Stimulated activated naive CD8-positive, alpha-beta T cell treated with anti-CD3 and anti-CD28 coated beads, Interleukin-15, Interleukin-2, amounts not matched to agents 100 ng/mL and 50 ng/mL, for 24 hours (primary cell): ENCODE measurements around the gene RAB44.
A peak's percentile ranks its signal among the peaks of the same experiment; 100 is the strongest.

Source experiments
- H3K27ac Mint-ChIP-seq: one replicate; pipeline ENCODE4 v1.8.0; 2021; ENCODE audit warnings: mild to moderate bottlenecking, mixed read lengths
- H3K27me3 Mint-ChIP-seq: one replicate; pipeline ENCODE4 v1.8.0; 2021; ENCODE audit warnings: mixed read lengths
- H3K36me3 Mint-ChIP-seq: one replicate; pipeline ENCODE4 v1.8.0; 2021; ENCODE audit warnings: low read depth, mixed read lengths
- H3K4me1 Mint-ChIP-seq: one replicate; pipeline ENCODE4 v1.8.0; 2021; ENCODE audit warnings: low read depth, mixed read lengths
- H3K4me3 Mint-ChIP-seq: one replicate; pipeline ENCODE4 v1.8.0; 2021; ENCODE audit warnings: mild to moderate bottlenecking, mixed read lengths
- H3K9me3 Mint-ChIP-seq: one replicate; pipeline ENCODE4 v1.8.0; 2021; ENCODE audit warnings: mixed read lengths

The RAB44 gene

DNA sequence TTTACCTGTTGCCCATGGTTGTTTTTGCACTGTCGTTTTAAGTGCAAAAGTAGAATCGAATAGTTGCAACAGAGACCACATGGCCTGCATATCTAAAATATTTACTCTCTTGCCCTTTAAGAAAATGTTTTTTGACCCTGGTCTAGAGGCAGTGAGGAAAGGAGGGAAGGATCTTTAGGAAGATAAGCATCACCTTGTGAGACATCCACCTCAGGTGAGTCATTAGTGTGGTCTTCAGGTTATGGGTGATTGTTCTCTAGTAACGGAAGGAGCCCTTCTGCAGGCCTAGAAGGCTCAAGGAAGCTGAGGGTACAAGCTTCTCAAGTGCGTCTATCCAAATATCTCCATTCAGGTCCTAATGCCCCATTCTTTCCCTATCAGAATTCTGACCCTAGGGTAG is 6.6 kb upstream of the RAB44 start:
- H3K9me3 Mint-ChIP-seq = no peaks in the 10 kb centered on the region
- no peaks in the 10 kb centered on the region for H3K27me3 Mint-ChIP-seq
- H3K36me3 Mint-ChIP-seq = peaks cover 6% of the 10 kb centered on the region
- peaks cover 44% of the 10 kb centered on the region for H3K4me1 Mint-ChIP-seq
- no peak overlapping the region for H3K27ac Mint-ChIP-seq
- no peak overlapping the region for H3K4me3 Mint-ChIP-seq

DNA sequence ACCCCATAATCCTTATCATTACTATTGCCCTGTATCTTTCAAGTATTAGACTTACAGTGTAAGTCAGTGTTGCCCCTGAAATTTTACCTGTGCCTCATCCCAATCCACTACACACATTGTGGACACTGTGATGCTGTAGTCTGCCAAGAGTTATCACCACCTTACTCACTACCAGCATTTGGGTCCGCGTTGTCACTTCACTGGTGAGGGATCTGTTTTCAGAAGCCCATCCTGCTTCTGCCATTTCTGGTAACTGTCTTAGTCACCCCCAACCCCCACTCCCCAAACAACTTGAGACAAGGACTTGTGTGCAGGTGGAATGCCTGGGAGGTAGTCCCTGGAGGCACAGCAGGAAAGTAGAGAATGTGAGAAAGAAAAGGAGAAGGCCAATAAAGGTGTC is 6.0 kb upstream of the RAB44 start:
- H3K4me1 Mint-ChIP-seq = peaks cover 50% of the 10 kb centered on the region
- H3K27ac Mint-ChIP-seq = peak overlapping the region; percentile 15
- H3K4me3 Mint-ChIP-seq = no peak overlapping the region
- peaks cover 5% of the 10 kb centered on the region for H3K36me3 Mint-ChIP-seq
- no peaks in the 10 kb centered on the region for H3K27me3 Mint-ChIP-seq
- H3K9me3 Mint-ChIP-seq = no peaks in the 10 kb centered on the region

DNA sequence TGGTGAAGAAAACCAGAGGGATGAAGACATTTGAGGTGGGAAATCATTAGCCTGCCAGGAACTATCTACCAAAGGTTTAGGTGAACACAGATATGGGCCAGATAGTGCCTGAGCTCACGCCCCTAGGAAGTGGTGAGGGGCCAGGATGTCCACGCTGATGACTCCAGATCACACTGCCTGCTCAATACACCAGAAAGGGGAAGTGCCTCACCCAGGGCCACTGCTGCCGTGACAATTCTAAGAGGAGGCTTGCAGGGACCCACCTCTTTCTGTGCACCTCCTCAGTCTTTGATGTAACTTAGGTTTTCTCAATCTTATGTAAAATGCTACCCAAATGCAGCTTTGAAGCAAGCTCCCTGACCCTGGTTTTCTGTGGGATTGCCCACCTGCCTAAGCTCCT is 5.4 kb upstream of the RAB44 start:
- no peaks in the 10 kb centered on the region for H3K9me3 Mint-ChIP-seq
- H3K4me3 Mint-ChIP-seq = no peak overlapping the region
- H3K36me3 Mint-ChIP-seq = peaks cover under 1% of the 10 kb centered on the region
- H3K4me1 Mint-ChIP-seq = peaks cover 56% of the 10 kb centered on the region
- H3K27ac Mint-ChIP-seq = peak overlapping the region; percentile 46
- no peaks in the 10 kb centered on the region for H3K27me3 Mint-ChIP-seq

DNA sequence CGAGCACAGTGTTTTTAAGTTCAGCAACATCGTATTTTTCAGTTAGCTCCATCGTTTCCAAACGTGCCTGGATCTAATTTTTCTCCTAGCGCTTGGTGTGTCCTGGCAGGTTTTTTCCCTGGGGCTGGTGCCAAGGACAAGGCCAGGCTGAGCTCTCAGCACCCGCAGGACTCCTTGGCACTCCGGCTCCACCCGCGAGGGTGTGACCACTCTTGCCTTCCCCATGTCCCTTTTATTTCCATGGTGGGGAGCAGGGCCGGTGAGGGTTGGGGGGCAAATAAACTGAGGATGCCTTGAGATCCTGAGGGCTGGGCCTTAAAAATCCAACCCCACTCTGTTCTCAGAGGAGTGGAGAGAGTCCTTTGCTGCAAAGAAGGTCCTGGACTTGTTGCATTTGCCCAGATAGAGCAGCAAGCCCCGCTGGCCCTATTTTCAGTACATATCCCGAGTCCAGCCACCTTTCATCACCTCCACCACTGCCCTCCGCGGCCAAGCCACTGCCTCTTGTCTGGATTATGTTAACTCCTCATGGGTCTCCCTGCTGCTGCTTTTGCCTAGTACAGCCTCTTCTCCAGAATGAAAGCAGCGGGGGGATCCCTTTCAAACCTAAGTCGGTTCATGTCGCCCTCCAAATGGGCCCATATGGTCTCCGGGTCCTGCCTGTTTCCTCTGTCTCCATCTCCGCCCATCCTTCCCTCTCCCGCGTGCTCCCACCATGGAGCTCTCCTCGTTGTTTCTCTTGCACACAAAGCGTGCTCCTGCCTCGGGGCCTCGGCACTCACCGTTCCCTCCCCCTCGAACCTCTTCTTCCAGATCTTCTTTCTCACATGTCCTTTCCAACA is 4.5 kb upstream of the RAB44 start:
- H3K27me3 Mint-ChIP-seq = no peaks in the 10 kb centered on the region
- no peaks in the 10 kb centered on the region for H3K9me3 Mint-ChIP-seq
- no peak overlapping the region for H3K4me3 Mint-ChIP-seq
- H3K4me1 Mint-ChIP-seq = peaks cover 56% of the 10 kb centered on the region
- no peaks in the 10 kb centered on the region for H3K36me3 Mint-ChIP-seq
- H3K27ac Mint-ChIP-seq = peak overlapping the region; percentile 49

DNA sequence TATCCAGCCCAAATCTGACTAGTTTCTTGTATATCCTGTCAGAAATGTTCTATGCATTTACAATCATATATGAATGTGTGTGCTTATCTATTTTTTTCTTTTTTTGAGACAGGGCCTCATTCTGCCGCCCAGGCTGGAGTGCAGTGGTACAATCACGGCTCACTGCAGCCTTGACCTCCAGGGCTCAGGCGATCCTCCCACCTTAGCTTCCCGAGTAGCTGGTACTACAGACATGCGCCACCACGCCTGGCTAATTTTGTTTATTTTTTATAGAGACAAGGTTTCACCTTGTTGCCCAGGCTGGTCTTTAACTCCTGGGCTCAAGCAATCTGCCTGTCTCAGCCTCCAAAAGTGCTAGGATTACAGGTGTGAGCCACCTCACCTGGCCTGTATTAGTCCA is 3.0 kb upstream of the RAB44 start:
- Mint-ChIP-seq H3K27me3 (no peaks in the 10 kb centered on the region), H3K4me1 (peaks cover 56% of the 10 kb centered on the region), H3K9me3 (no peaks in the 10 kb centered on the region), H3K27ac (peak overlapping the region; percentile 81), H3K36me3 (no peaks in the 10 kb centered on the region), H3K4me3 (no peak overlapping the region)

DNA sequence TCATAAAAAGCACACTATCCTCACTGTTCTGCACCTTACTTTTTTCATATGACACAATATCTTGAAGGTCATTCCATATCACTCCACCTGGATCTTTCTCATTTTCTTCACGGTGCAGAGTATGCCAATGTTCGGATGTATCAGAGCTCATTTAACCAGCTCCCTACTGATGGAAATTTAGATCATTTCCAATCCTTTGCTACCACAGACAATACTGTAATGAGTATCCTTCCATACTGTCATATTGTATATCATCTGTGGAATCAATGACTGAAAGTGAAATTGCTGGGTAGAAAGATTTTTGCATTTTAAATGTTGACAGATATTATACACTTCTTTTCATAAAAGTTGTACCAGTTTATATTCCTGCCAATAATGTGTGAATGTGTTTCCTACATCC is 2.2 kb upstream of the RAB44 start:
- H3K36me3 Mint-ChIP-seq = no peaks in the 10 kb centered on the region
- peaks cover 56% of the 10 kb centered on the region for H3K4me1 Mint-ChIP-seq
- H3K27me3 Mint-ChIP-seq = no peaks in the 10 kb centered on the region
- H3K9me3 Mint-ChIP-seq = no peaks in the 10 kb centered on the region
- H3K4me3 Mint-ChIP-seq = peak overlapping the region; percentile 21
- H3K27ac Mint-ChIP-seq = peak overlapping the region; percentile 81

DNA sequence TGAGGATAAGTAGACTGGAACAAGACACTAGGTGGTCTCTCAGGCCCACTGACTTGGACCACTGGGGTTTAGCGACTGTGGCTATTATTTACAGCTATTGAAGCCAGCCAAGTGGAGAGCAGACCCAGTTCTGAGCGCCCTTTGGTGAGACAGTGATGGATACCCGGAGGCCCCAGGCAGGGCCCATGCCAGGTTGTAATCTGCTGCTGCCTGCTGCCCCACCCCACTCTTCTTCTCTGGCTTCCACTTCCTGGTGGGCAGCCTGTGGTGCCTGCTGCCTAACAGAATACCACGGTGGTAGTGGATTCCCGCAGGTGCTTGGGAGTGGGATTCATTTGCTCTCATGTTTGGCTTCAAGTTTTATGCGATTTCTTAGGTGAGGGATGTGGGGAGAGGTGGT is 570 bp downstream of the RAB44 start:
- Mint-ChIP-seq H3K27me3 (peaks cover 2% of the 10 kb centered on the region), H3K27ac (no peak overlapping the region), H3K4me3 (no peak overlapping the region), H3K4me1 (peaks cover 39% of the 10 kb centered on the region), H3K36me3 (no peaks in the 10 kb centered on the region), H3K9me3 (no peaks in the 10 kb centered on the region)

DNA sequence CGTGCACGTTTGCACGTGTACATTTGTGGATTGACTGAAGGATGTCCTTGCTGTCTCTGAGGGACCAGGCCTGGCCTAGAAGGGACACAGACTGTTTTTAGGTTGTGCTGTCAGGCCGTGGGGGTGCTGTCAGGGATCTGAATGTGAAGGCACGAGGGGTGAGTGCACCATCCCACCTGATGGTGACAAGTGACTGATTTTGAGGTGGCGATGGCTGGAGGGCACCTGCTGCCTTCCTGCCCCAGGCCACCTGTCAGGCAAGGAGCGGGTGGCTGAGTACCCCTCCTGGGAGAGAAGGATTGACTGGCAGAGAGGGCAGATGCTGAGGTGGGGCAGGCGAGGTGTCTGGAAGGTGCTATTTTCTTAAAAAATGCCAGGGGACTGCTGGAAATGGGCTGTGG is 1.2 kb downstream of the RAB44 start:
- Mint-ChIP-seq H3K27me3 (peaks cover 7% of the 10 kb centered on the region), H3K36me3 (no peaks in the 10 kb centered on the region), H3K27ac (no peak overlapping the region), H3K9me3 (no peaks in the 10 kb centered on the region), H3K4me3 (no peak overlapping the region), H3K4me1 (peaks cover 35% of the 10 kb centered on the region)

DNA sequence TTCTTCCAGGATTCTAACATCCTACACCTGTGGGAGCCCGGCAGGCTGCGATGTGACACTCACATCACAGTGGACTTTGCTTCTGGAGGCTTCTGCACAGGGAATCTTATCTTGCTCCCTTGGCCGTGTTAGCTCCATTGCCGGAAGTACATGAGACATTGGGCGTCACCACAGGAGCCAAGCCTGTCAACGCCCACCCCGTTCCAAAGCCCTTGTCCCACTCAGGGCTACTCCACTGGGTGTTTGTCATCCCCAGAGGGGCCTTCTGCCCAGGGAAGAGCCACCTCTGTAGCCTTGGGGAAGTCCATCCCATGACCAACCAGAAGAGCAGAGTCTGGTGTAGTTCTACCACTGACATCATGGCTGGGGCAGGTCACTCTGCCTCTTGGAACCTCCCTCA is 1.7 kb downstream of the RAB44 start:
- H3K27ac Mint-ChIP-seq = no peak overlapping the region
- H3K27me3 Mint-ChIP-seq = peaks cover 7% of the 10 kb centered on the region
- H3K9me3 Mint-ChIP-seq = no peaks in the 10 kb centered on the region
- peaks cover 35% of the 10 kb centered on the region for H3K4me1 Mint-ChIP-seq
- no peaks in the 10 kb centered on the region for H3K36me3 Mint-ChIP-seq
- H3K4me3 Mint-ChIP-seq = no peak overlapping the region

DNA sequence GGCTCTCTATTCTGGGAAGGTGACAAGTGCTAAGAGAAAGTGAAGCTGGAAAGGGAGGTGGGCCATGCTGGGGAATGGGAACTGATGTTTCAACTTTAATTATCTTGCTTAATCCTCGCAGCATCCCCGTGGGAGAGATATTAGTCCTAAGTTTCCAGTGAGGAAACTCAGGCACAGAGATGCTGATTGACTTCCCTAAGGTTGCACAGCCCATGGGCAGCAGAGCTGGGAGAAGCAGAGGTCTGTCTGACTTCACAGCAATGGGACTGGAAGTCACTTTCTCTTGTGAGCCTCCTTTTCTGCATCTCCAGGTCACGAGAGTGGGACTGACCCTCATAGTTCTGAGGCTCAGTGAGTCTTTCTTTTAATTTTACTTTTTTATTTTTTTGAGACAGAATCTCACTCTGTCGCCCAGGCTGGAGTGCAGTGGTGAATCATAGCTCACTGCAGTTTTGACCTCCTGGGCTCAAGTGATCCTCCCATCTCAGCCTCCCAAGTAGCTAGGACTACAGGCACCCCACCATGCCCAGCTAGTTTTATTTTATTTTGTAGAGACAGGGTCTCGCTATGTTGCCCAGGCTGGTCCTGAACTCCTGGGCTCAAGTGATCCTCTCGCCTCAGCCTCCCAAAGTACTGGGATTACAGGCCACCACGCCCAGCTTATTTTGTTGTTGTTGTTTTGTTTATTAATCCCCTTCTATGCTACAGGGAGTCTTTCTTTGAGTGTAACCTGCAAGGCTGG is 2.6 kb downstream of the RAB44 start:
- no peaks in the 10 kb centered on the region for H3K36me3 Mint-ChIP-seq
- peaks cover 28% of the 10 kb centered on the region for H3K4me1 Mint-ChIP-seq
- H3K27ac Mint-ChIP-seq = no peak overlapping the region
- H3K4me3 Mint-ChIP-seq = no peak overlapping the region
- H3K9me3 Mint-ChIP-seq = no peaks in the 10 kb centered on the region
- peaks cover 7% of the 10 kb centered on the region for H3K27me3 Mint-ChIP-seq

DNA sequence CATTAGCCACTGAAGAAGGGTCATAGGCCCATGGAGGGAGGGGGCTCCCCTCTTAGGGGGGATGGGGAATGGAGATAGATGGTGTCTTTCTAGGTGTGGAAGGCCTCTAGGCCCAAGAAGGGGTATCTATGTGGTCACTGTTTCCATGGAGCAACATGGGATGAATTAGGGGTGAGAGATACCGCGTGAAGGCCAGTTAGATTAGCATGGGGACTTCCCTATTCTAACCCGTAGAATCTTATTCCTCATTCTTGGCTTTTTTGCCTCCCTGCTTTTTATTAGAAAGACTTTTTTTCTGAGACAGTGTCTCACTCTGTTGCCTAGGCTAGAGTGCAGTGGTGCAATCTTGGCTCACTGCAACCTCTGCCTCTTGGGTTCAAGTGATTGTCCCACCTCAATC is 3.2 kb downstream of the RAB44 start:
- no peaks in the 10 kb centered on the region for H3K36me3 Mint-ChIP-seq
- no peak overlapping the region for H3K27ac Mint-ChIP-seq
- H3K4me1 Mint-ChIP-seq = peaks cover 23% of the 10 kb centered on the region
- H3K9me3 Mint-ChIP-seq = no peaks in the 10 kb centered on the region
- H3K4me3 Mint-ChIP-seq = no peak overlapping the region
- H3K27me3 Mint-ChIP-seq = peaks cover 7% of the 10 kb centered on the region

DNA sequence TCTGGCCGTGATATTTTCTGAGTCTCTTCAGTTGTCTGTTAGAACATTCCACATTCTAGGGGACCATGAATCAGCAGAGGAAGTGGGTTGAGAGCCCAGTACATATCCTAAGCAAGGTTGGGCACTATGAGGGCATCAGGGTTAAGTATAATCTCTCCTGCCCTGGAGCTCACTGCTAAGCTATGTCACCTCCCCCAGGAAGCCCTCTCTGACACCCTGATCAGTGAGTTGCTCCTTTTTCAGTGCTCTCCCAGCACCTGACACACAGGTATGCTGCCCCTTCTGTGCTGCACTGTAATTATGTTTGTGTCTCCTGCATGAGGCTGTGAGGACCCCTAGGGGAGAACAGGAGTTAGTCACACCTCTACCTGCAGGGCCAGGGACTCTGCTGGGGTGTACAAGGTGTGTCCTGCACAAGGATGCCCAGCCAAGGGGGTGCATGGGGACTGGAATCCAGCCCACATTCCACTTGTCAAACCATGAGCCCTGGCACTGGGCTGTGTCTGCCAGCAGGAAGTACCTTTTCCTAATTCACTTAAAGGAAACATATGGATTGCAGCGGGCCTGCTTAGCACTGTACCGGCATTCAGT is 3.9 kb downstream of the RAB44 start:
- Mint-ChIP-seq H3K4me3 (no peak overlapping the region), H3K4me1 (peaks cover 17% of the 10 kb centered on the region), H3K36me3 (no peaks in the 10 kb centered on the region)

DNA sequence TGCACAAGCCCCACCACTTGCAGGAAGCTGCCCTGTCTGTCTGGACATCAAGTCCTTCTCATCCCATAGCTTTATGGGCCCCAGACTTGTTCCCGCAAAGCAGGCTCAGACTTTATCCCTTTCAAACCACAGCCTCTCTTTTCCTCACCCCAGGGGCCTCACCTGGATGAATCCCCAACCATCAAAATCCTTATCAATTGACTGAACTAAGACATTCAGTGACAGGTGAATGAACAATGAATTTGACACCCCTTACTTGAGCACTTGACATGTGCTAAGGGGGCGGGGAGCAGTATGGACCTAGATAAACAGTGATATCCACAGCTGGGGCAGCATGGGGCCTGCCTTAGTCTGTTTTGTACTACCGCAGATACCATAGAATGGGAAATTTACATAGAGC is 5.0 kb downstream of the RAB44 start:
- Mint-ChIP-seq H3K27ac (no peak overlapping the region), H3K27me3 (peaks cover 7% of the 10 kb centered on the region), H3K36me3 (no peaks in the 10 kb centered on the region), H3K4me3 (no peak overlapping the region), H3K9me3 (no peaks in the 10 kb centered on the region), H3K4me1 (peaks cover 9% of the 10 kb centered on the region)

More for the DNA sequence above, 3.9 kb downstream of the RAB44 start:
- Mint-ChIP-seq H3K27me3 (peaks cover 7% of the 10 kb centered on the region), H3K27ac (no peak overlapping the region), H3K9me3 (no peaks in the 10 kb centered on the region)

DNA sequence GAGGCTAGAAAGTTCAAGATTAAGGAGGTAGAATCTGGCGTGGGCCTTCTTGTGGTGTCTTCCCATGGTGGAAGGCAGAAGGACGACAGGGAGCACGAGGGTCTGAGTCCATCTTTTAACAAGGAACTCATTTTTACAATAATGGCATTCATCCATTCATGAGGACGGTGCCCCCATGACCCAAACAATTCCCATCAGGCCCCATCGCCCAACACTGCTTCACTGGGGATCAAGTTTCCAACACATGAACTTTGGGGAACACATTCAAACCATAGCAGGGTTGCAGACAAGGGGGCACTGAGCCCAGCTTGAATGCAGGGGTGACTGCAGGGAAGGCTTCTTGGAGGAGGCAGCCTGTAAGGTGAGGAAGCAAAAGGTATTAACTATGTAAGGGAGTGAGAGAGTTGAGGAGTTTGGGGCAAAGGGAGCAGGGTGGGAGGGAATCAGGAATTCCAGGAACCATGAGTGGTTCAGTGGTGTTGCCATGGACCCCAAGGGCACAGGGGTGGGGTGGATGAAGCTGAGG is 5.5 kb downstream of the RAB44 start:
- H3K9me3 Mint-ChIP-seq = no peaks in the 10 kb centered on the region
- H3K36me3 Mint-ChIP-seq = no peaks in the 10 kb centered on the region
- peaks cover 7% of the 10 kb centered on the region for H3K27me3 Mint-ChIP-seq
- H3K27ac Mint-ChIP-seq = no peak overlapping the region
- H3K4me1 Mint-ChIP-seq = peaks cover 9% of the 10 kb centered on the region
- H3K4me3 Mint-ChIP-seq = no peak overlapping the region

DNA sequence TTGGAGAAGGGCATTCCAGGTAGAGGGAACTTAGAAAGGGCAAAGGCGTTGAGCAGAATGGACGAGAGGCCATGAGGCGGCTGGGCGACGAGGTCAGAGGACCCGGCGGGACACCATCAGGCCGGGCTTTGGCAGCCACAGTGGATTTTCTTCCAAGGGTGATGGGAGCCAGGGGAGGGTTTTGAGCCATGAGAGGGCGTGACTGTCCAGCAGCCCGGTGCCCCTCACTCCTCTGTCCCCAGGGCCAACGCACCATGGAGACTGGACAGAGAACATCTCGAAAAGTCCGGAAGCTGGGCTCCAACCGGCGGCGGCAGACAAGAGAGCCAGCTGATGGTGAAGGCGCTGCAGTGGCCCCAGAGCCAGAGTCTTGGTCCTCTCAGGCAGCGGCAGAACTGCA is 6.4 kb downstream of the RAB44 start:
- peaks cover 7% of the 10 kb centered on the region for H3K27me3 Mint-ChIP-seq

More for the DNA sequence above, 6.4 kb downstream of the RAB44 start:
- Mint-ChIP-seq H3K36me3 (no peaks in the 10 kb centered on the region), H3K27ac (no peak overlapping the region), H3K9me3 (no peaks in the 10 kb centered on the region), H3K4me1 (peaks cover 9% of the 10 kb centered on the region), H3K4me3 (no peak overlapping the region)
